NCI-H2081 treated with DMSO at 0.1 percent for 48 hours (cell line): ENCODE measurements around the gene UCHL5.

ENCODE experiments used
- DNase-seq: peaks from one replicate; lab custom pipeline; 2025; lab: John Stamatoyannopoulos, UW

The UCHL5 gene

DNA sequence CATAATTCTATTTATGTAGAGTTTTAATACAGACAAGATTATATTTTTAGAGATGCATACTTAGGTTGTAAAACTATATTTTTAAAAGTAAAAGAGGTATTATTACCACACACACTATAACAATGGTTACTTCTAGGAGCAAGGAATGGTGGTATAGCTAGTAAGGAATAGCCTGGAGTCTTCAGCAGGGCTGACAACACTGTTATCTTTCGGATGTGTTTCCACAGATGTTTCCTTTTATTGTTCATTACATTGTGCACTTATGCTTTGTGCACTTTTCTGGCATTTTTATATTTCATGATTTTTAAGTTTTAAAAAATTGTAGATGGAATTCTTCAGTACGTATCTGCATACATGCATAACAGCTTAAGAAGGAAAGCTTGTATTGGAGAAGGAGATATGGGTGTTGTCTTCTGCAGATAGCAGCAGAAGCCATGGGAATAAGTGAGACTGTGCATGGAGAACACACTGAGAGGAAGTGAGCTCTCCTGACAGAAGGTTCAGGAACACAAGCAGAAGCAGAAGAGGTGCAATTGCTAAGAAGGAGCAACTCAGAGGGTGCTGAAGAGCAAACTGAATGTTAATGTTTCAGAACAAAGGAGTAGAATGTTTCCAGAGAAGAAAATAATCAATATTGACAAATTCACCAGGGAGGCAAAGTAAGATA, 91.8 kb downstream of the UCHL5 start:
- DNase-seq, result no peak

DNA sequence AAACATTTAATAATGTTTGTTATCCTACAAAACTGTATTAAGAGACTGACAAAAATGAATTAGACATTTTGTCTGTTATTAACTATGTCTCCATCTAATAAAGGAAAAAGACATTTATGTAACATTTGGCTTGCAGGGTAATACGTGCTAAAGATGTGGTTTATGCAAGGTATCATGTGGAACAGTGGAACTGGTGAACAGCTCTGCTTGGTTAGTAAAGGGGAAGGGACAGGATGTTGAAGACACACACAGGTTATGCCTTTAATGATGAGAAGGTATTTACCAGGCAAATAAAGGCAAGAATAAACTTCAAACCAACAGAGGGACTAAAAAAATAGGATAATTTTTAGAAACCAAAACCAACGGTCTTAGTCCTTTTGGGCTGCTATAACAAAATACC, 93.1 kb downstream of the UCHL5 start:
- DNase-seq, result no peak

DNA sequence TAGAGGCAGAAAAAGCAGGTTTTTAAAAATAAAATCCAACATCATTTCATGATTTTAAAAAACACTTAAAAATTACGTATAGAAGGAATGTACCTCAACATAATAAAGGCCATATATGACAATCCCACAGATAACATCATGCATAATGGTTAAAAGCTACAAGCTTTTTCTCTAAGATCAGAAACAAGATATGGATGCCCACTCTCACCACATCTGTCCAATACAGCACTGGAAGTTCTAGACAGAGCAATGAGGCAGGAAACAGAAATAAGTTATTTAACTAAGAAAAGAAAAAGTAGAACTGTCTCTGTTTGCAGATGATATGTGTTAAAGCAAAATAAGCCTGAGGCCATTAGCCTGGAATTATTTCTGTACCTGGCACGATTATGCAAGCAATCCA, 96.3 kb downstream of the UCHL5 start:
- no peak for DNase-seq
